Panc1 (cell line): ENCODE measurements around the gene IGSF3. TPM values are rescaled to one million over a fixed set of nuclear protein-coding genes. Genes with fewer than 3 reads are reported as not detected.

Experiments
- ATAC-seq: fragments of 200-7000 bp; cut with Tn5 transposase; 2 replicates; pipeline ENCODE4 v1.9.1; 2020; ENCODE audit warnings: mild to moderate bottlenecking, moderate library complexity
- BruUV-seq: library from RNA; stranded (reverse); fragments of 400-500 nt; replicated peaks from 2 replicates; lab custom pipeline; 2021; lab: Mats Ljungman, UMichigan
- CTCF ChIA-PET: fragments of 300-600 bp; sonication (Branson Sonifier 250); formaldehyde crosslinking; loops from one replicate; lab custom pipeline; 2022; ENCODE audit warnings: antibody characterized with exemption; lab: Charles Lee
- POLR2A ChIA-PET: fragments of 300-600 bp; sonication (Branson Sonifier 250); formaldehyde crosslinking; loops from one replicate; lab custom pipeline; 2022; ENCODE audit warnings: antibody characterized with exemption; lab: Charles Lee
- DNase-seq: peaks from one replicate; pipeline ENCODE4 v3.0.0-alpha.2; 2010; ENCODE audit warnings: low read depth, low spot score
- H3K27ac ChIP-seq: 2 replicates; pipeline ENCODE4 v1.5.1; 2011; ENCODE audit warnings: mild to moderate bottlenecking, low read length, inconsistent platforms
- H3K27me3 ChIP-seq: fragments of 200-500 bp; sonication (Bioruptor generic); 2 replicates; pipeline ENCODE4 v1.6.0; 2014; ENCODE audit warnings: low read length, inconsistent platforms; ENCODE audit not compliant: control insufficient read depth, insufficient read depth
- H3K36me3 ChIP-seq: fragments of 200-500 bp; sonication (Bioruptor generic); 2 replicates; pipeline ENCODE4 v1.5.1; 2014; ENCODE audit warnings: inconsistent platforms, mild to moderate bottlenecking, low read length, moderate library complexity; ENCODE audit not compliant: control insufficient read depth, insufficient read depth
- H3K4me1 ChIP-seq: 2 replicates; pipeline ENCODE4 v1.5.1; 2011; ENCODE audit warnings: inconsistent platforms, mild to moderate bottlenecking, low read length, moderate library complexity; ENCODE audit not compliant: control insufficient read depth, insufficient read depth
- H3K4me3 ChIP-seq, 2 experiments: 2 replicates each; pipeline ENCODE4 v1.5.1; 2011 to 2012; ENCODE audit warnings: low read depth in 2 of 2, low read length in 2 of 2, mild to moderate bottlenecking in 2 of 2, inconsistent platforms in 1 of 2, moderate library complexity in 1 of 2
- H3K9me3 ChIP-seq: fragments of 200-500 bp; sonication (Bioruptor generic); 2 replicates; pipeline ENCODE4 v1.5.1; 2014; ENCODE audit warnings: low read depth, mild to moderate bottlenecking, inconsistent platforms, low read length, moderate library complexity; ENCODE audit not compliant: control insufficient read depth, insufficient read depth
- POLR2AphosphoS5 ChIP-seq: IDR thresholded peaks from 2 replicates; pipeline ENCODE4 v1.6.1; 2012; ENCODE audit warnings: mild to moderate bottlenecking, low read depth, low read length, moderate library complexity
- SIN3A ChIP-seq: IDR thresholded peaks from 2 replicates; pipeline ENCODE4 v1.6.1; 2012; ENCODE audit warnings: low read depth, mild to moderate bottlenecking, low read length, moderate library complexity, borderline replicate concordance; ENCODE audit not compliant: insufficient read depth
- TCF7L2 ChIP-seq: IDR thresholded peaks from 2 replicates; pipeline ENCODE4 v1.6.1; 2011; ENCODE audit warnings: mild to moderate bottlenecking, low read depth, low read length, inconsistent platforms
- in situ Hi-C: cut with HindIII; loops from 2 replicates; pipeline ENCODE4 v1.10.0; 2016; ENCODE audit warnings: low sequenced_read_pairs, low pct_unique_long_range_greater_than_20kb
- intact Hi-C: fragments of 100-400 bp; cut with micrococcal nuclease; formaldehyde crosslinking; loops from one replicate; pipeline ENCODE4 v1.10.0; 2022; ENCODE audit not compliant: unreplicated experiment
- total RNA-seq: library from RNA; stranded (reverse); gene quantifications from one replicate; pipeline ENCODE4 v1.2.1, GENCODE V29; 2021; ENCODE audit not compliant: unreplicated experiment
- TF ChIP-seq, protein P1 (sequence below), 2 experiments: IDR thresholded peaks; 2 replicates each; pipeline ENCODE4 v1.6.1; 2011 to 2012; ENCODE audit warnings: low read depth in 2 of 2, control low read depth in 1 of 2, low read length in 1 of 2, mild to moderate bottlenecking in 1 of 2, moderate library complexity in 1 of 2; ENCODE audit not compliant: insufficient read depth in 1 of 2
- TF ChIP-seq, protein P2 (sequence below): fragments of 450-650 bp; IDR thresholded peaks from 2 replicates; pipeline ENCODE4 v1.5.1; 2017; ENCODE audit warnings: mild to moderate bottlenecking

The IGSF3 gene
- total RNA-seq, 1 experiment from 2014 or later, result 9.3 TPM

DNA sequence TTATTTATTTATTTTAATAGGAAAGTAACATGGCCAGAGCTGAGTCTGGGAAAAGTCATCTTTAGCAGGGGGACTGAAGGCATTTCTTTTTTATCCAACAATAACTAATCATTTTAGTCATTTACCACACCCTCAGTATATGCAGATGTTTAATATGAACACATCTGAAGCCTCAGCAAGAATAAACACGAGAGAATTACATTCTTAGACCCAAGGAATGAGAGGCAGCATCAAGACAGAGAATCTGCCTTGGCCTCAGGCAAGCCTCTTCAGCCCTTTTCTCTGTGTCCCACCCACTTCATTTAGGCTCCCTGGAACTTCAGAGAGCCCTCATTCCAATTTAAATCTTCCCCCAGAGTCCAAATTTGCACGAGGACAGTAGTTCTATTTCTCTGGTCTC is 17.0 kb upstream of the IGSF3 start:
- BruUV-seq, result no TSS peak
- POLR2A ChIA-PET, result no interaction called here
- no peak overlapping the region for H3K4me3 ChIP-seq
- H3K36me3 ChIP-seq, result no peaks in the 10 kb centered on the region
- H3K27ac ChIP-seq, result no peak overlapping the region
- TF ChIP-seq POLR2AphosphoS5, result no peak
- no peak for TF ChIP-seq TCF7L2
- TF ChIP-seq, protein P1, sequence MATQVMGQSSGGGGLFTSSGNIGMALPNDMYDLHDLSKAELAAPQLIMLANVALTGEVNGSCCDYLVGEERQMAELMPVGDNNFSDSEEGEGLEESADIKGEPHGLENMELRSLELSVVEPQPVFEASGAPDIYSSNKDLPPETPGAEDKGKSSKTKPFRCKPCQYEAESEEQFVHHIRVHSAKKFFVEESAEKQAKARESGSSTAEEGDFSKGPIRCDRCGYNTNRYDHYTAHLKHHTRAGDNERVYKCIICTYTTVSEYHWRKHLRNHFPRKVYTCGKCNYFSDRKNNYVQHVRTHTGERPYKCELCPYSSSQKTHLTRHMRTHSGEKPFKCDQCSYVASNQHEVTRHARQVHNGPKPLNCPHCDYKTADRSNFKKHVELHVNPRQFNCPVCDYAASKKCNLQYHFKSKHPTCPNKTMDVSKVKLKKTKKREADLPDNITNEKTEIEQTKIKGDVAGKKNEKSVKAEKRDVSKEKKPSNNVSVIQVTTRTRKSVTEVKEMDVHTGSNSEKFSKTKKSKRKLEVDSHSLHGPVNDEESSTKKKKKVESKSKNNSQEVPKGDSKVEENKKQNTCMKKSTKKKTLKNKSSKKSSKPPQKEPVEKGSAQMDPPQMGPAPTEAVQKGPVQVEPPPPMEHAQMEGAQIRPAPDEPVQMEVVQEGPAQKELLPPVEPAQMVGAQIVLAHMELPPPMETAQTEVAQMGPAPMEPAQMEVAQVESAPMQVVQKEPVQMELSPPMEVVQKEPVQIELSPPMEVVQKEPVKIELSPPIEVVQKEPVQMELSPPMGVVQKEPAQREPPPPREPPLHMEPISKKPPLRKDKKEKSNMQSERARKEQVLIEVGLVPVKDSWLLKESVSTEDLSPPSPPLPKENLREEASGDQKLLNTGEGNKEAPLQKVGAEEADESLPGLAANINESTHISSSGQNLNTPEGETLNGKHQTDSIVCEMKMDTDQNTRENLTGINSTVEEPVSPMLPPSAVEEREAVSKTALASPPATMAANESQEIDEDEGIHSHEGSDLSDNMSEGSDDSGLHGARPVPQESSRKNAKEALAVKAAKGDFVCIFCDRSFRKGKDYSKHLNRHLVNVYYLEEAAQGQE (IDR thresholded peaks at IDR 0.05; ENCODE audit: insufficient read depth in 1 of 2, low read depth in 2 of 2, low read length in 1 of 2), result no peak
- TF ChIP-seq SIN3A, result no peak
- TF ChIP-seq, protein P2, sequence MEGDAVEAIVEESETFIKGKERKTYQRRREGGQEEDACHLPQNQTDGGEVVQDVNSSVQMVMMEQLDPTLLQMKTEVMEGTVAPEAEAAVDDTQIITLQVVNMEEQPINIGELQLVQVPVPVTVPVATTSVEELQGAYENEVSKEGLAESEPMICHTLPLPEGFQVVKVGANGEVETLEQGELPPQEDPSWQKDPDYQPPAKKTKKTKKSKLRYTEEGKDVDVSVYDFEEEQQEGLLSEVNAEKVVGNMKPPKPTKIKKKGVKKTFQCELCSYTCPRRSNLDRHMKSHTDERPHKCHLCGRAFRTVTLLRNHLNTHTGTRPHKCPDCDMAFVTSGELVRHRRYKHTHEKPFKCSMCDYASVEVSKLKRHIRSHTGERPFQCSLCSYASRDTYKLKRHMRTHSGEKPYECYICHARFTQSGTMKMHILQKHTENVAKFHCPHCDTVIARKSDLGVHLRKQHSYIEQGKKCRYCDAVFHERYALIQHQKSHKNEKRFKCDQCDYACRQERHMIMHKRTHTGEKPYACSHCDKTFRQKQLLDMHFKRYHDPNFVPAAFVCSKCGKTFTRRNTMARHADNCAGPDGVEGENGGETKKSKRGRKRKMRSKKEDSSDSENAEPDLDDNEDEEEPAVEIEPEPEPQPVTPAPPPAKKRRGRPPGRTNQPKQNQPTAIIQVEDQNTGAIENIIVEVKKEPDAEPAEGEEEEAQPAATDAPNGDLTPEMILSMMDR, result no peak
- H3K27me3 ChIP-seq, result no peaks in the 10 kb centered on the region
- no peak for ATAC-seq
- DNase-seq, result no peak
- CTCF ChIA-PET, result no interaction called here
- in situ Hi-C loops (no loop called here), intact Hi-C loops (loop anchor here (5.0 kb wide), 1 partner anchor 557 kb away; no protein-coding TSS in a partner anchor)
- no peaks in the 10 kb centered on the region for H3K9me3 ChIP-seq
- H3K4me1 ChIP-seq, result no peaks in the 10 kb centered on the region

DNA sequence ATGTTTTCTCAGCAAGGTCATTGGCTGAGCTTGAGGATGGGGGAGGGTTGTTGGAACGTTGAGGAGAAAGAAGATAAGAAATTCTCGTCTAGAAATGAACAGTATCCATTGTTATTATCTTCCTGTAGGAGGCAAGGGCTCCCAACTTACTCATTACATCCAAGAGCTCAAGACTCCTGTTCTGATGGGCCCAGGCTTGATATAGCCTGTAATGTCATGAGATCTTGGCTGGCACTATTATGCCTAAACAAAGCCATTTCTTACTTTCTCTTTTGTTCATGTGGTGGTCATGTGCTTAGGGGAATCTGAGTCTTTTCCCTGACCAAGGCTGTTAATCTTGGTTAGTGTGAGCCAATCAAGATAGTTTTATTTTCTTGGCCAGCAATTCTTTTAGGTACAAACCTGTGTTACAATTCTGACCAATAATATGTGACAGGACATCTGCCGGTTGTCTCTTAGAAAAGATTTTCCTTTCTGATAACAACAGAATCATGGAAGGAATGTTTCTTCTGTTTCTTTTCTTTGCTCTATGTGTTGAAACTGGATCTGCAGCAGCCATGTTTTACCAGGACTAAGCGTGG is 15.2 kb upstream of the IGSF3 start:
- BruUV-seq, result no TSS peak
- no peak overlapping the region for H3K4me3 ChIP-seq
- H3K27me3 ChIP-seq, result no peaks in the 10 kb centered on the region
- H3K9me3 ChIP-seq, result no peaks in the 10 kb centered on the region
- in situ Hi-C loops (no loop called here), intact Hi-C loops (loop anchor here (5.0 kb wide), 1 partner anchor 555 kb away; no protein-coding TSS in a partner anchor)
- ATAC-seq (no peak), DNase-seq (no peak)
- no peak overlapping the region for H3K27ac ChIP-seq
- ChIA-PET POLR2A (no interaction called here), CTCF (no interaction called here)
- TF ChIP-seq POLR2AphosphoS5, result no peak
- TF ChIP-seq, protein P1 (IDR thresholded peaks at IDR 0.05; ENCODE audit: insufficient read depth in 1 of 2, low read depth in 2 of 2, low read length in 1 of 2), result no peak
- TF ChIP-seq SIN3A, result no peak
- TF ChIP-seq, protein P2, result no peak
- no peak for TF ChIP-seq TCF7L2
- no peaks in the 10 kb centered on the region for H3K36me3 ChIP-seq
- no peaks in the 10 kb centered on the region for H3K4me1 ChIP-seq
